RCC 7860 (cell line): Measurements from ENCODE around the gene MAGEA8.
"Not testable (repeated sequence)": the region's sequence is repeated elsewhere in the genome, so short reads cannot be mapped to it uniquely, and the experiment has no call there.

Source experiments
- DNase-seq: peaks from one replicate; pipeline ENCODE4 v3.0.0-alpha.2; 2015; ENCODE audit warnings: low spot score
- FAIRE-seq: peaks from 2 replicates; lab custom pipeline; 2012; peaks lifted over from hg19 to GRCh38; lab: Jason Lieb, UNC

The MAGEA8 gene

GRCh38 chrX:149881081-149881711, at the start of gene MAGEA8:
TSS of gene MAGEA8 (plus strand) at chrX:149881183. CDS start at chrX:149884273, 3,090 bp downstream.
- FAIRE-seq (no peak), DNase-seq (no peak)

DNA sequence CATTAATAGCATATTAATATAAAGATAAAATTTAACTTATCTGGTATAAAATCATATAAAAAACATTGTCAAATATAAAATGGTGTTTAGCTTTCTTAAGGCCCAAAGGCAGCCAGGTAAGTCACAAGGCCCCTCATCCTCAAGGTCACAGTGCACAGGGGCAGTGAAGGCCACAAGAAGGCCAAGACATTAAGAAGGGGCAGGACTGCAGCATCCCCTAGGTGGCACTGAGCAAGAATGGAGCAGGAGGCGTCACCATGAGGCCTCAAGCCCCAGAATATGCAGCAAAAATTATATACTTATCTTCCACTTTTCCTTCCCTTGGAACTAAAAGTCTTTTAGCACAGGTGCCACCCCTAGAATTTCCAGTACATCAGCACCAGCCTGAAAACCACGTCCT, 49.5 kb upstream of the MAGEA8 start:
- FAIRE-seq: no peak
- no peak for DNase-seq

DNA sequence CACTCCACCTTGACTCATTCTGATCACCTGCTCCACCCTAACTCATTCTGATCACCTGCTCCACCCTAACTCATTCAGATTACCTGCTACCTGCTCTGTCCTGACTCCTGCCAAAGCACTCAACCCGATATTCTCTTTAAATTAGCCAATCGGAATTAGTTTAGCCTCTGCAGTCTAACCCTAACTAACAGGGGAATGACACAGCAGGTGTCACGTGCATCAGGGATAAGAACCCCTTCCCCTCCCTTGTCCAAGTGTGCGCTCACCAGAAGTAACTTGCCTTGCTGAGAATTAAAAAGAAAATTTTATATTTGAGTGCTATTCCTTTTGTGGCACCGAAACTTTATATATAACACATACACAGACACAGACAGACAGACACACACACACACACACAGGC, 44.3 kb upstream of the MAGEA8 start:
- FAIRE-seq, DNase-seq: not testable (repeated sequence)

DNA sequence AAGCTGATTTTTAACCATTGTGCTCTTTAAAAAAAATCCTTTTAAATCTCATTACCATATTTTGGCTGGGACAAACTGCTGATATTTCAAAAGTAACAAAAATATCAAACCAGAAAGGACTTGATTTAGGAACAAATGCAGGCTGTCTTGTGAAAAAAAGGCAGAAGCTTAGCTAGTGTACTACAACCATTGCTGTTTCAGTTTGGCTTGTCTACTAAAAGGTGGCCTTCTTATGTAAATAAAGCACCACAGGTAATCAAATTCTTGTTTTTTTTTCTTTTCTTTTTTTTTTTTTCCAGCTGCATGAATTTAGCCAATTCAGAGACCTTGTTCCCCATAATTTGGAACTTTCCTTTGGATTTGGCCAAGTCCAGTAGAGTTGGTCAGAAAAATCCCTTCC, 43.8 kb upstream of the MAGEA8 start:
- FAIRE-seq (no peak), DNase-seq (no peak)

DNA sequence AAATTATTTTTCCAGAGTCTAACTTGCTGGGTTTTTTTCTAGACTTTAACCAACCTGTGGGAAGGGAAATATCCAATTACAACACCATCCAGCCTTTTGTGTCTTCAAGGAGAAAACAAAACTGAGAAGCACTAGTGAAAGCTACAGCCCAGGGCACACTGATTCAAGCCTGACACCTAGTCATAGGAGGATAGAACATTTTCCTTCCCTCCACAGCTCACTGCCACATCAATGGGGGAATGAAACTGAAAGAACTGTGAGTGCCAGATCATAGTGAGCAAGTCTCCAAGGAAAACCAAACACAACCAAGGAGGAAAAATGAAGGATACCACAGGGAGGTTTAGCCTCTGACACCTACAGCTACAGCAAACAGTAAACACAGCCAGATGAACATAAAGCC, 43.3 kb upstream of the MAGEA8 start:
- no peak for DNase-seq
- FAIRE-seq: no peak

- no peak for DNase-seq
- no peak for FAIRE-seq
Observed at GRCh38 chrX:149841929-149842328, 39.1 kb upstream of the MAGEA8 start.

DNA sequence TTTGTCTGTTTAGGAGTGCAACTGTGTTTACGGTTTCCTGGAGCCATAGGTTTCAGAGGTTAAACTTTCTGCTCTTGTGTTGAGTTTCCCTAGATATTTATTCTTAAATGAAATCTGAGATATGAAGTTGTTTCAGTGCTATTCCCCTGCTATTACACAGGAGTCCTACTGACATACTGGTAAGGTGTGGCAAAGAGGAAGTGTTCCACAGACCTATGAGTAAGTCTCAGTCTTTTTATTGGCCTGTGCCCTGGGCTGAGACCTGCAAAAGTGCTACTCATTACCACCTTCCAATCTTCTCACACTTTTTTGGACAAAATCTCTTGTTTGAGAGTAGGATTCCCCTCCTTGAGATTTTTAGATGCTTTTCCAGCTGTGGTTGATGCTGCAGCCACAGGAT, 35.6 kb upstream of the MAGEA8 start:
- FAIRE-seq: no peak

GRCh38 chrX:149846789-149847188, 34.2 kb upstream of the MAGEA8 start:
- DNase-seq (no peak), FAIRE-seq (no peak)

More for the DNA sequence above, 35.6 kb upstream of the MAGEA8 start:
- DNase-seq: no peak

DNA sequence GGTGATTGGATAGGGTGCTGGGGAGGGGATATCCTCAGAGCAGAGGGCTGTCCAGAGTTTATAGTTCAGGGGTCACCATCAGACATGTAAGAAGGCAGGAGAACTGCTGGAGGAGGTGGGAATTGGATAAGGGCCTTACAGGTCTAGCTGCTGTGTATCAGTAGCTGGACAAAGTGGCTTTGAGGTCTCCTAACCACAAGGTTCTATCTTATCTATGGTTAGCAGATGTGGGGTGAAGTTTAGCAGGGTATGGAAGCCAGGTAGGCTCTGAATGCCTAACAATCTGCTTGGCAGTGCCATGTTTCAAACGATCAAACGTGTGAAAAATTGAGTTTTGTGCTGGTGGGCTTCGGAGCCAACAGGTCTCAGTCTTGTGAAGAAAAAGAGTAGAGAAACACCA, 32.1 kb upstream of the MAGEA8 start:
- no peak for FAIRE-seq
- no peak for DNase-seq

DNA sequence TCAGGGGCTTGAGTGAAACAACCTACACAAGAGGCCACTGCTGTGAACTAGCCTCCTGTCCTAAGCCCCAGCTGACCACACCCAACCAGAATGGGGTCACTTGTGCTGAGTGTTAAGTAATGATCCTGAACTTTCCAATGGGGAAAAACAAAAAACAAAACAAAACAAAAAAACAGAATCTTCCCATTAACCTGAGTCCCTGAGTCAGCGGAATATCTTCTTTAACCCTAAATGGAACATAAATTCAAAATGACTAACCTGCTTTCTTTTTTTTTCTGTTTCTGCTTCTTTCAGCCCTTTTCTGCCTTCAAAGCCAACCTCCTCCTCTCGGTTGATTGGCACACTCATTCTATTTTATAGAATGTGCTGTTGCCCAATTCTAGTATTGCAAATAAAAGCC, 31.2 kb upstream of the MAGEA8 start:
- FAIRE-seq: no peak
- no peak for DNase-seq

DNA sequence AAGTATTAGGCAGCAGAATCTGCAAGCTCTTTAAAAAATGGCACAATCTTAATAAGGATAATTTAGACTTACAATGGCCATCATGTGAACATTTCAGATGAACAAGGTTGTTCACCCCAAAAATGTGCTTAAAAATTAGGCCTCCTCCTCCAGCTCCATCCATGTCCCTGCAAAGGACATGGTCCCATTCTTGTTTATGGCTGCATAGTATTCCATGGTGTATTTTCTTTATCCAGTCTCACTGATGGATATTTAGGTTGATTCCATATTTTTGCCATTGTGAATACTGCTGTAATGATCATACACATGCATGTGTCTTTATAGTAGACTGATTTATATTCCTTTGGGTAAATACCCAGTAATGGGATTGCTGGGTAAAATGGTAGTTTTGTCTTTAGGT, 29.1 kb upstream of the MAGEA8 start:
- DNase-seq: no peak
- no peak for FAIRE-seq

DNA sequence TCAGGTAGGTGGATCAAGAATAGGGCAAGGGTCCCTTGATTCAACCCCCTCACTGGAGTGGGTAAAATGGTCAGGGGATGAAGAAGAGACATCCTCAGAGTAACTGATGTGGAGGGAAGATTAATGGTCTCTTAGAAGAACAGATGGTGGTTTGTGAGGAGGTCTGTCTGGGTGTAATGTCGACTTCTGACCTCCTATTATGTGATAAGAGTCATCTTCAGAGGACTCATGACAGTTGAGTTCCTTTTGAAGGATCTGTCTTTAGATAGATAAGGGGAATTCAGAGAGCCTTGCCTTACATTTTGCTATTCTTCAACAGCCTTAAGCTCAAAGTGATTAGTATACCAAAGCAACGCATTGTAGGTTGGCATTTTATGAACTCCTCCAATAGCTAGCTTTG, 27.1 kb upstream of the MAGEA8 start:
- FAIRE-seq: no peak

DNA sequence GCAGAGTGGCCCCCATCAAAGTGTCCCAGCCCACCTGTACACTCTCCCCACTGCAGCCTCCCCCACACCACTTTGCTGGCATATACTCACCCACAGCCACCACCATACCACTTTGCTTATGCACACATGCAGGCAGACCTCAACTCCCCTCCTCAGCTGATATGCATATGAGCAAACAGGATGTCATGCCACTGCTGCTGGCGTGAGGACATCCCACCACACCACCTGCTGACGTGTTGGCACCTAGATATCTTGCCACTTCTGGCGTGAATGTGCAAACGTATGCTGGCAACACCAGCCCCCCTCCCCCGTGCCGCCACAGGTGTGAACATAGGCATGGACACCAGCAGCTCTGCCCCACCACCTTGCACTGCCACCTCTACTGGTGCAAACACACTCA, 22.4 kb upstream of the MAGEA8 start:
- no peak for DNase-seq
- no peak for FAIRE-seq

More for the DNA sequence above, 27.1 kb upstream of the MAGEA8 start:
- DNase-seq: no peak

DNA sequence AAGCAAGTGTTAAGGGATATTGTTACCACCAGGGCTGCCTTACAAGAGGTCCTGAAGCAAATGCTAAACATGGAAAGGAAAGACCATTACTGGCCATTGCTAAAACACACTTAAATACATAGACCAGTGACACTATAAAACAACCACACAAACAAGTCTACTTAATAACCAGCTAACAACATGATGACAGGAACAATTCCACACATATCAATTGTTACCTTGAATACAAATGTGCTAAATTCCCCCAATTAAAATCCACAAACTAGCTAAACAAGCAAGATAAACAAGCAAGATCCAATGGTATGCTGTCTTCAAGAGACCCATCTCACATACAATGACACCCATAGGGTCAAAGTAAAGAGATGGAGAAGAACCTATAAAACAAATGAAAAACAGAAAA, 20.5 kb upstream of the MAGEA8 start:
- DNase-seq: no peak
- no peak for FAIRE-seq

DNA sequence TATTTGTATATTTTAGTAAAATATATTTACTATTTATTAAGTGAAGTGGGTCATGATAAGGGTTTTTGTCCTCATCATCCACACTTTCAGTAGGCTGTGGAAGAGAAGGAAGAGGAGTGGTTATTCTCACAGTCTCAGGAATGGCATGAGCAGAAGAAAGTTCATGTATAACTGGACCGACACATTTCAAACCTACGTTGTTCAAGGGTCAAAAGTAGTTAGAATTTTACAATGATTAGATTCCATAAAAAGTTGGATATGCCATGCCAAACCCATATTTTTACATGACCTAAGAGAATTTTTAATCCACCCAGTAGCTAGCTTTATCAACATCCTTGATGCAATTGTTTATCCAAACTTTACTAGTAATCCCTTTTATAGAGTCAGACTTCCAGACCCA, 15.6 kb upstream of the MAGEA8 start:
- FAIRE-seq: no peak
- DNase-seq: no peak

- no peak for FAIRE-seq
- DNase-seq: no peak
Observed at GRCh38 chrX:149867488-149867887, 13.5 kb upstream of the MAGEA8 start.

DNA sequence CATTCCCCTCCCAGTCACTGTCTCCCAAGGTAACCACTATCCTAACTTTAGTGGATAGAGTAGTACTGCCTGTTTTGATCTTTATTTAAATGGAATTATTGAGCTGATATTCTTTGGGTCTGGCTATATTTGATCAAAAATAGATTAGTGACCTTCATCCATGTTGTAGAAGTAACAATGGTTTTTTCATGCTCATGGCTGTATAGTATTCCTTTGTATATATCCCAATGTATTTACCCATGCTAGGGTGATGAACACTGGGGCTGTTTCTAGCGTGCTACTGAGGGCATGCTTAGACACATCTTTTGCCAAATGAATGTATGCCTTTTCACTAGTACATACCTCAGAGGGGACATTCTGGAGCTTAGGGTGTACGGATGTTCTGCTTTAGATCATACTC, 10.1 kb upstream of the MAGEA8 start:
- FAIRE-seq: no peak

DNA sequence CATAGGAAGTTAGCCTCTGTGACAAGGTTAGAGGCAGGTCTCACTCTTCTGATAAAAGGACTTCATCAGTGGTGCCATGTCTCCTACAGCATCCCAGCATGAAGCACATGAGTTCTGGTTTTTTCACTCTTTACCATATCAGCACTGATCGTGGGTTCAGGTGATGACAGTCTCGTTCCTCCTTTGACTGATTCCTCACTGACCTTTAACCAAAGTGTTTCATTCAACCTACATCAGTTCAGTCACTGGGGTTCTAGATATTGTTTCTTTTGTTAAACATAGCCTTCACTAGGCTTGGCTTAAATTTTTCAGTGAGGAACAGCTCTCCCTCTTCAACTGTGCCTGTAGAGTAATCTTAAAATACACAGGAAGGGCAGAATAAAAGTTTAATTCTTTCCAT, 9.6 kb upstream of the MAGEA8 start:
- FAIRE-seq: no peak
- no peak for DNase-seq

More for the DNA sequence above, 10.1 kb upstream of the MAGEA8 start:
- no peak for DNase-seq

DNA sequence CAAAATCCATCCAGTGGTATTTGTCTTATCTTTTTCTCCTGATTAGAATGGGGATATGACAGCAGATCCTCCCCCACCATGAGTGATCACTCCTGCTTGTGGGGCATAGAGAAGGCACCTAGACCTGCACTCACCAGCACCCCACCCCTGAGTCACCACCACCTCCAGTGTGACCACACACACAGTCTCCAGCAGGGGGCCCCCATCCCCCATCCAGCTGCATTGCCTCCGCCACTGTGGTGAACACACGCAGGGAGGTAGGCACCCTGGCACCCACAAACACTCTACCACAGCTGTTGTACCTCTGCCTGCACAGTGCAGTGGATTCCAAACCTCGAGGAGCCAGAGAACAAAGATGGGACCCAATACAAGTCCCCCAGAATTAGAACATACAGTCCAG, 9.0 kb upstream of the MAGEA8 start:
- DNase-seq (no peak), FAIRE-seq (no peak)

- DNase-seq: no peak
- no peak for FAIRE-seq
Observed at GRCh38 chrX:149877157-149877556, 3.8 kb upstream of the MAGEA8 start.

GRCh38 chrX:149877636-149878035, 3.3 kb upstream of the MAGEA8 start:
- DNase-seq: peak; percentile 7
- FAIRE-seq: no peak

GRCh38 chrX:149890828-149891227, 9.8 kb downstream of the MAGEA8 start:
- DNase-seq, FAIRE-seq: not testable (repeated sequence)

DNA sequence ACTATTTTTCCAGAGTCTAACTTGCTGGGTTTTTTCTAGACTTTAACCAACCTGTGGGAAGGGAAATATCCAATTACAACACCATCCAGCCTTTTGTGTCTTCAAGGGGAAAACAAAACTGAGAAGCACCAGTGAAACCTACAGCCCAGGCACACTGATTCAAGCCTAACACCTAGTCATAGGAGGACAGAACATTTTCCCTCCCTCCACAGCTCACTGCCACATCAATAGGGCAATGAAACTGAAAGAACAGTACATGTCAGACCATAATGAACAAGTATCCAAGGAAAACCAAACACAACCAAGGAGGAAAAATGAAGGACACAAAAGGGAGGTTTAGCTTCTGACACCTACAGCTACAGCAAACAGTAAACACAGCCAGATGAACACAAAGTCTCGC, 17.6 kb downstream of the MAGEA8 start:
- FAIRE-seq (no peak), DNase-seq (no peak)
